Hepatic stellate cell (primary cell): Measurements from ENCODE around the gene TBC1D20.
"Not testable (repeated sequence)": the region's sequence is repeated elsewhere in the genome, so short reads cannot be mapped to it uniquely, and the experiment has no call there.

Experiments
- DNase-seq: peaks from one replicate; pipeline ENCODE4 v3.0.0; 2011; ENCODE audit warnings: low spot score

Gene TBC1D20, protein sequence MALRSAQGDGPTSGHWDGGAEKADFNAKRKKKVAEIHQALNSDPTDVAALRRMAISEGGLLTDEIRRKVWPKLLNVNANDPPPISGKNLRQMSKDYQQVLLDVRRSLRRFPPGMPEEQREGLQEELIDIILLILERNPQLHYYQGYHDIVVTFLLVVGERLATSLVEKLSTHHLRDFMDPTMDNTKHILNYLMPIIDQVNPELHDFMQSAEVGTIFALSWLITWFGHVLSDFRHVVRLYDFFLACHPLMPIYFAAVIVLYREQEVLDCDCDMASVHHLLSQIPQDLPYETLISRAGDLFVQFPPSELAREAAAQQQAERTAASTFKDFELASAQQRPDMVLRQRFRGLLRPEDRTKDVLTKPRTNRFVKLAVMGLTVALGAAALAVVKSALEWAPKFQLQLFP

DNA sequence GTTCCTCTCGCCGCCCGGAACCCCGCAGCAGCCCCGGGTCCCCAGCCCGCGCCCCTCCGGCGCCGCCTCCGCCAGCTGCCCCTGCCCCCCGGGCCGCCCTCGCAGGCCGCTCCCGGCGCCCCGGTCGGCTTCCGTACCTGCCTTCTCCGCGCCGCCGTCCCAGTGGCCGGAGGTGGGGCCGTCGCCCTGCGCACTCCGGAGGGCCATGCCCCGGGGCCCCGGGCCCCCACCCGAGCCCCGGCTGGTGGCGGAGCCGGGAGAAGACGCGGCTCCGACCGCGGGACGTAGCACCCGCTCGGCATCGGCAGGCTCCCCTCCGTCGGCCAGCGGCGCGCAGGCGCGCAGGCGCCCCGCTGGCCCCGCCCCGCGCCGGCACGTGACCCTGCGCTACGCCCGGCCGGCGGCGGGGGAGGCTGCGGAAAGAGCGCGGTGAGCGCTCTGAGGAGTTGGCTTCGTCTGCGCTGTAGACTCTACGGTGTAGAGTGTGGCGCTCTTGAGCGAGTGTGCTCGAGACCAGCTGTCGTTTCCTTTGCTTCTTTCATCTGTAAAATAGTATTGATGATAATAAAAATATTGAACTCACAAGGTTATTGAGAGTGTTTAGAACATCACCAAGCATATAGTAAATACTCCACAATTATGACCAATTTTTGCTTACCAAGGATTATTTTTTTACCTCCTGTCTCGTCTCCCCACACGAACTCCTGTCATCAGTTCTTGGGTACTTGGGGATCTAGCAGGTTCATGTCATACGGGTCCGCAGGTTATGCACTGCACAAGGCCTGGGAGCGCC, at the start of gene TBC1D20:
Gene TBC1D20 (minus strand): TSS at position 335 of the 793 bp plus-strand sequence. CDS start 128 bp downstream, at position 207.
- DNase-seq = peak; percentile 90

DNA sequence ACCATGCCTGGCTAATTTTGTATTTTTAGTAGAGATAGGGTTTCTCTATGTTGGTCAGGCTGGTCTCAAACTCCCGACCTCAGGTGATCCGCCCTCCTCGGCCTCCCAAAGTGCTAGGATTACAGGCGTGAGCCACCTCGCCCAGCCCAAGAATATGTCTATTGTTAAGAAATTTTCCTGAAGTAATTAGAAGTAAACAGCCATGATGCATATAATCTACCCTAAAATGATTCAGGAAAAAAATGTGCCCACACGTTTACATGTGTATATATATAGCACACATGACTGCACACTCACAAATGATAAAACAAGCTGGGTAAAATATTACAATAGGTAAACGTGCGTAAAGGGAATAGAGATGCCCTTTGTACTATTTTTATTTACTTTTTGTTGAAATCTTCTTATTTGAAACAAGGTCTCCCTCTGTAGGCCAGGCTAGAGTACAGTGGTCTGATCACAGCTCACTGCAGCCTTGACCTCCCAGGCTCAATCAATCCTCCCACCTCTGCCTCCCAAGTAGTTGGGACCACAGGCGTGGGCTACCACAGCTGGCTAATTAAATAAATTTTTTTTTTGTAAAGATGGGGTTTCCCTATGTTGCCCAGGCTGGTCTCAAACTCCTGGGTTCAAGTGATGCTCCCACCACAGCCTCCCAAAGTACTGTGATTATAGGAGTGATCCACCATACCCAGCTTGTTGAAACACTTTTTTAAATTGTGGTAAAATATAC, 48.2 kb upstream of the TBC1D20 start:
- not testable (repeated sequence) for DNase-seq

DNA sequence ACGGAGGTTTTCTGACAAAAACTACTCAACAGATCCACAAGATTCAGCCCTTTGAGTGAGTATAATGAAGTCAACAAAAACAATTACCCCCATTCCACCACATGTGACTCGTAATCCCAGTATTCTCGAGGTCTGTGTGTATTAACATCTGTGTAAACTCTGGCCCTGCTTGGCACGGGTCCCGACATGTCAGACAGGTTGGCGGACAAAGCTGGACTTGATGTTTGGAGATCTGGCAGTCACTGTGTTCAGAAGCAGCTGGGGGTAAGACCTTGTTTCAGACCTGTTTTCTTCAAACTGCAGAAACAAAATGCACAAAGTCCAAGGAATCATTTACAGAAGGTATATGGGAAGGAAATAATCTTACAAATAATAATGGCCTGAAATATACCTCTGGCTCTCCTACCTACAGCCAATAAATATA, 46.0 kb upstream of the TBC1D20 start:
- DNase-seq = not testable (repeated sequence)

DNA sequence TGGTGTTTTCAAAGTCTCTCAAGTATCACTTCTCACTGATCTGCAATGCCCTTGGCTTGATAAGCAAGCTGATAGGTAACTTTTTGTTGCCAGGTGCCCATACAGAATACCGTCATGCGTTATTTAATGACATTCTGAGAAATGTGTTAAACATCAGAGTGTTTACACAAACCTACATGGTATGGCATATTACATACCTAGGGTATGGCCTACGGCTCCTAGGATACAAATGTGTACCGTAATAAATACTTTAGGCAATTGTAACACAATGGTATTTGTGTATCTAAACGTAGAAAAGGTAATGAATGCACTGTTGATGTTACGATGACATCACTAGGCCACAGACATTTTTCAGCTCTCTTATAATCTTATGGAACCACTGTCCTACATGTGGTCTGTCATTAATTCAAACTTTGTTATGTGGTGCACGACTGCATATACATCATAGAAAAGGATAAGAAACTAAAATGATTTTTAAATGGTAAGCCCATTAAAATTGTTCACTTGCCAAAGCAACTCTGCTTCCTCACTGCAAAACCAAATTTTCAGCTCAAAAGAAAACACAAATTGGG, 45.5 kb upstream of the TBC1D20 start:
- DNase-seq = no peak

DNA sequence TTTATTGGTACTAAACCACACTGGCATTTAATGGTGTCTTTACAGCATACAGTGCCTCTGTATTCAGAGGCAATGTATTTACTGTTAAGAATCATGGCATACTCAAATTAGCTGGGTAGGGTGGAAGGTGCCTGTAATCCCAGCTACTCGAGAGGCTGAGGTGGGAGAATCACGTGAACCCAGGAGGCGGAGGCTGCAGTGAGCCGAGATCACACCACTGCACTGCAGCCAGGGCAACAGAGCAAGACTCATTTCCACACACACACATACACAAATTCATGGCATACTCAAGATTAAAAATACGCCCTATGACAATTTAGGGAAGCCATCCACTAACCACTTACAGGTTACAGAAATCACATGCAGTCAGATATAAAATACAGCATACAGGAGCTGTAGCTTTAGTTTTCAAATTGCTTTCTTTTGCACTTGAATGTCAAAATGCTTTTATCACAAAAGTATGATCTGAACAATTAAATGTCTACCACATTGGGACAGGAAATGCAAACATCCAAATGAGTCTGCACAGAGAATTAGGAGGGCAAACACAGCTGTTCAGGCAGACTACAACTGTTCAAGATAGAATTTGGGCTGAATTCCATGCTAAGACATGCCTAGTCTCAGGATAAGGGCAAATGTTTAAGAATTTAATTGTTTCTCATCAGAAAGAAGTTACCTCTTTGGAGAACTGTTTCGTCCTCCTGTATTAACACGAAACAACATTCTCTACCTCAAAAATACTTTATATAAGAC, 44.8 kb upstream of the TBC1D20 start:
- DNase-seq = no peak

DNA sequence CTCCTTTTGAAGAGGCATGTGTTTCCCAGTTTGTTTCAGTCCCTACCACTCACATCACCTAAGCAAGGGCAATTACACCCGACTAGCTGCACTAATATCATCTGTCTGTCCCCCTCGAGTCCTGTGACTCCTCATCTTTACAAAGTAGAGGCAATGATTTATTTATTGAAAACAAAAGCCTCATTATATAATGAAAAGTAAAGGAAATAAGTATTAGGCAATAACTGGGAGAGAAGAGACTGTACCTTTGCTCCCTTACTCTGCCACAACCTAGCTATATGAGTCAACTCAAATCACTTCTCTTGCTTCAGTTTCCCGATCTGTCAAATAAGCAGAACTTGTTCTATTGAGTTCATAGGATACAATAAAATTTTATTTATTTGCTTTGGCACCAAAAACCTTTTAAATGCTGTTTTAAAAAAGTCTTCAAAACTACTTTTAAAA, 42.3 kb upstream of the TBC1D20 start:
- no peak for DNase-seq

DNA sequence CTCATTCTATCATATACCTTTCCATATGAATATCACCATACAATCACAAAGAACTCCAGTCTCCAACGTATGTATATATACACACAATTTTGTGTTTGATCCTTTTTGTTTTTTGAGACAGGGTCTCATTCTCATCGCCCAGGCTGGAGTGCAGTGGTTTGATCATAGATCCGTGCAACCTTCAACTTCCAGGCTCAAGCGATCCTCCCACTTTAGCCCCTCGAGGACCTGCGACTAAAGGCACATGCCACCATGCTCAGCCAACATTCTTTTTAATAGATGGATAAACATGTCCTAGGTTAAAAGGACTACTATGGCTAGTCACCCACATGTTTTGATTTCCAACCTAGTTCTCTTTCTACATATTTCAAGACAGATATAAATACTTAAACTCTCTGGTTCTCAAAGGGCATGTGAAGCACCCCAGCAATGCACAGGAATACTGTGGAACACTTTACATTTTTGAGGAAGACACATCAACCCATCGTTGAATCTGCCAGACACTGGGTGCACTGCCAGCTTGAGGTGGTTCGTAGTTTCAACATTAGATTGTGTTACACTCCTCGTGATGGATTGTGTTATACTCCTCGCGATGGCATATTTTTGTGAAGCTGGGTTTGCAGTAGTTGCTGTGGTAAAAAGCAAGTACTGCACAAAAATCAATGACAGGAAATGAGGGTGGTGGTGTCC, 40.9 kb upstream of the TBC1D20 start:
- DNase-seq = no peak

DNA sequence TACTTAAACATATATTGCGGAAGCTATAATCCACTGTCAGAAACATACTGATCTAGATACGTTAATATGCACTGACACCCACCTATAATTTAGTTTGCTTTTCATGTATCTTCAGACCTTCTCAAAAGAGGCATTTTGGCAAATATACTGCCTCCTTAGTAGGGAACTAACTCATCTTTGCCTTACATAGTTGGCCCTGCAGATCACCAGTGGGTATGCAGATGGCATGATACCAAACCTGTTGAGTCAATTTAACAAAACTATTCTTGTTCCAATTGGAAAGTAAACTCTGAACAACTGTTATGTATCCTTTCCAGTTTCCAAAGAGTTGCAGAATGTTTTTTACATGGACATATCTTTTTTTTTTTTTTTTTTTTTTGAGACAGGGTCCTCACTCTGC, 35.6 kb upstream of the TBC1D20 start:
- DNase-seq = no peak

DNA sequence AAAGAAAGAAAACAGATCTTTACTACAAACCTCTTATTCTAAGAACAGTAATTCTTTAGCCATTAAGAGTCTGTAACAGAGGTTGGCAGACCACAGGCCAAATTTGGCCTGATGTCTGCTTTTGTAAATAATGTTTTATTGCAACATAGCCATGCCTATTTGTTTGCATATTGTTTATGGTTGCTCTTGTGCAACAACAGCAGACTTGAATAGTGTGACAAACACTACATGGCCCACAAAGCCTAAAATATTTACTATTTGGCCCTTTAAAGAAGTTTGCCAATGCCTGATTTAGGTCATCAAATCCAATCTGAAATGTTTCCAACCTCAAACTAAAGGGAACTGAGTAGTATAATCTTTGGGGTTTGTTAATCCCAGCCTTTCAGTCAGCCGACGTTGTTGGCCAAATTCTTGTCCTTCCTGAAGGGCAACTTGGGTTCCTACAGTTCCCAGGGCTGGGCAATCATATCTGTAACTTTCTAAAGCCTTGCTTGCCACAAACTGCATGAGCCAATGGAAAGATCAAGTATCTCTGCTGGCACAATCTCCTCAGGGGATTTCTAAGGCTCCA, 33.9 kb upstream of the TBC1D20 start:
- no peak for DNase-seq

DNA sequence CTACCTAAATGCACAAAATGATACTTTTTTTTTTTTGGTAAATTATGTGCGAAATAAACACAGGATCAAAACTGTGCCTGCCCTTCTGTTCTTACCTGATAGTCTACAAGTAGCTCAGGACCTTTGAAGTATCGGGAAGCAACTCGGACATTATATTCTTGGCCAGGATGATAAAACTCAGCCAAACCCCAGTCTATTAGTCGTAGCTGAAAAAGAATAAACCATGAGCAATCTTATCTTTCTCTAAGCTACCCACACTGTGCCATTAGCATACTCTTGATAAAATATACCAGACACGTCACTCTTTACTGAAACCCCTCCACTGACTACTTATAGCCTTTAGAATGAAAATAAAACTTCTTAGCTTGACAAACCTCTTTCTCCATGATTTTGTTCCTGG, 29.8 kb upstream of the TBC1D20 start:
- no peak for DNase-seq

DNA sequence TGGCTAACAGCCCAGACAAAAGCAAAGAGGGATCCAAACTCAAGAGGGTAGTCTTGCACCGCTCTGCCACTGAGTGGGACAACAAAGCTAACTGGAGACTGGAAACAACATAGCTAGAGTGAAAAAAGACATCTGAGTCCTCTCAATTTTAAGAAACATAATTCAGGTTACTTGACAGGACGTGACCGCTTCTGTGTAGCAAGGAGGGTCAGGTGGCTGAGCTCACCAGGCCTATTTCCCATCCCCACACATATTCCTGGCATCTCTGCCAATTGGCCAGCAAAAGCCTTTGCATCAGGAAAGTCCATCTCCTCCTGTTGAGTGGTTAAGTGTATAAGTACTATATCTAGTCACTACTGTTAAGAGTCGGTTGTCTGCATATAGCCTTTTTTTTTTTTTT, 25.3 kb upstream of the TBC1D20 start:
- no peak for DNase-seq

DNA sequence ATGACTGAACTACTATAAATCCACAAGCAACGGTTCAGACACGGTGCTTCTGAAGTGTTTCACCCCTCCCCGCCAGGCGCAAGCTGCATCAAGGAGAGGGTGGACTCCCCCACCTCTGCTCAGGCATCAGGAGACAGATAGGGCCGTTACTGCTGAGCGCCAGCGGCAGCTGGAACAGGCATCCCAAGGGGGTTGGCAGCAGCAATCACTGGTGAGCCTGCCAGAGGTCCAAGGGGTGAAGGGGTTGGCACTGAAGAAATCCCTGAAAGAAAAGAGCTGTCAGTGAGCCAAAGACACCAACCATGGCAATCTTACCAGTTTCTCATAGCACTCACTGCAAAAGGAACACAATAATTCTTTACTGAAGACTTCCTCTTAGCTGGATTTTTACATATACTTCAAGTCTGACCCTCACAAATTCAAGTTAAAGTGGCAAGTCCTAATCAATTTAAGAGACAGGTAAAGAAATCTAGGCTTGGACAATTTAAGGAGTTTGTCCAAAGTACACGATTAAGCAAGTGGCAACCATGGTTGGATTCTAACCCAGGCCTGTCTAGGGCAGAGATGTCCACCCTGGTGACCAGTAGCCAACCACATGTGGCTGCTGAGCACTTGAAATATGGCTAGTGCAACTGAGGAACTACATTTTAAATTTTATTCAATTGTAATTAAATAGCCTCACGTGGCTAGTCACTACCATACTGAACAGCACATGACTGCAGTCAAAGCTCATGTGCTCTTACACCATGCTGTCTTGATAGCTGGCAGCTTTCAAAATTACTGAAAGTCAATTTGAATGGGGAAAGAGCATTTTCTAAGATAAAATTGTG, 21.7 kb upstream of the TBC1D20 start:
- DNase-seq = no peak

DNA sequence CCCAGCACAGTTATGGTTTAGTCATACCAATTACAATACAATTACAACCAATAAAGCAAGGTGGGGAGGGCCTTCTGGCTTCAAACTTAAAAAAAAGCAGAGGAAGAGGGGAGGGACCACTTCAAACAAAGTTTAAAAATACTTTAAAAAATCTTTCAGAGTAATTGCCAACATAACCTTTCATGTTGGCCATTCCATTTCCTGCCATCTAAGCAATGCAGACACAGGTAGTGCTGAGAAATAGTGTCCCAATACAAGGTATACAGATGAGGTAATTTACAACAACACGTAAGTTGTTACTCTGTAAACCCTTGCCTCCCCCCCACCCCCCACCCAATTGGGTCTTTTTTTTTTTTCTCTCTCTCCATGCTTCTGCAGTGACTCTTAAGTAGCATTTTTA, 18.8 kb upstream of the TBC1D20 start:
- no peak for DNase-seq

DNA sequence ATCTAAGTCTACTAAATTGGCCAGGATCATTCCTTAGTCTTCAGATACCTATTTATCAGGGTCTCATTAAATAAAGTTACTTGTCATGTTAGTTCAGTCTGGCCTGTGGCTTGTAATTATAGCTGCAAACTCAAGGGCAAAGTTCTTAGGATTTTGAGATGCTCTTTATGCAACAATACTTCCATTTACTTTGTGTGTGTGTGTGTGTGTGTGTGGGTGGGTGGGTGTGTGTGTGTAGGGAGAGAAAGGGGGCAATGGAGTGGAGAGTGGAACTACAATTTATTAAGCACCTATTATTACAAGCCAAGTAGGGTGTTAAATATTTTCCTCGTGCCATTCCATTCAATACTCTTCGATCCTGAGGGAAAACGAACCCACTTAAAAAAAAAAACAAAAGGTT, 17.7 kb upstream of the TBC1D20 start:
- no peak for DNase-seq

DNA sequence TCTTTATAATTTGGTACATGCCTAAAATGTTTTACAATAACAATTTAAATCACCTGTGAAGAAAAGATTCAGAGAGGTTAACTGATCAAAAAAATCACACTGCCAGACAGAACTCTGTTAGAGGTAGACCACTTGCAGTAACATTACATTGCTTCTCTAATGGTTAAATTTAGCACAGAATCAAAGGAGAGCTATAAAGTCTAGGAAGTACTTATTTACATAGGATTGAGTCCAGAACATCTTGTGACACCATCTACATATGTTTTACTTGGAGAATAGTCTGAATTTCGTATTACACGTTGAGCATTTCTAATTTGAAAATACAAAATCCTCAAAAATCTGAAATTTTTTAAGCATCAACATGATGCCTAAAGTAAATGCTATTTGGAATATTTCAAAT, 17.2 kb upstream of the TBC1D20 start:
- no peak for DNase-seq

DNA sequence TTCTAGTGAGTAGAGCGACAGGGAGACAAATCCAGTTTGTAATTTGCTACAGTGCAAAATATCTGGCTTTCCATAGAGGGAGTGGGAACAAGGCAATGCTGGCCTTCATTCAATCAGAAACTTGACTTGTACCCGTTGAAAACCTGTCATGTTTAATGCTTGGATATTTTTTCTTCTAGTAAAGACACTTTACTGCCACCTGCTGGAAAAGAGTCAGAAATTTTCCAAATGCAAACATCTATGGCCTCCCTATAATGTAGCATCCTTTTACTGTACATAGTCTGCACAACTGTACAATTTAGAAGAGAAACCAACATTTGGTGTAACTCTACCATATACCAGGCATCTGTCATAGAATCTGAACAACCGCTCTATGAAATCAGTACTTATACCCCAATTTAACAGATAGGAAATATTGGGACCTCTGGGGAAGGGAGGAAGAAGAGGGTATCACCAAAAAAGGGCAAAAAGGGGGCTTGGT, 16.7 kb upstream of the TBC1D20 start:
- DNase-seq = peak; percentile 49

DNA sequence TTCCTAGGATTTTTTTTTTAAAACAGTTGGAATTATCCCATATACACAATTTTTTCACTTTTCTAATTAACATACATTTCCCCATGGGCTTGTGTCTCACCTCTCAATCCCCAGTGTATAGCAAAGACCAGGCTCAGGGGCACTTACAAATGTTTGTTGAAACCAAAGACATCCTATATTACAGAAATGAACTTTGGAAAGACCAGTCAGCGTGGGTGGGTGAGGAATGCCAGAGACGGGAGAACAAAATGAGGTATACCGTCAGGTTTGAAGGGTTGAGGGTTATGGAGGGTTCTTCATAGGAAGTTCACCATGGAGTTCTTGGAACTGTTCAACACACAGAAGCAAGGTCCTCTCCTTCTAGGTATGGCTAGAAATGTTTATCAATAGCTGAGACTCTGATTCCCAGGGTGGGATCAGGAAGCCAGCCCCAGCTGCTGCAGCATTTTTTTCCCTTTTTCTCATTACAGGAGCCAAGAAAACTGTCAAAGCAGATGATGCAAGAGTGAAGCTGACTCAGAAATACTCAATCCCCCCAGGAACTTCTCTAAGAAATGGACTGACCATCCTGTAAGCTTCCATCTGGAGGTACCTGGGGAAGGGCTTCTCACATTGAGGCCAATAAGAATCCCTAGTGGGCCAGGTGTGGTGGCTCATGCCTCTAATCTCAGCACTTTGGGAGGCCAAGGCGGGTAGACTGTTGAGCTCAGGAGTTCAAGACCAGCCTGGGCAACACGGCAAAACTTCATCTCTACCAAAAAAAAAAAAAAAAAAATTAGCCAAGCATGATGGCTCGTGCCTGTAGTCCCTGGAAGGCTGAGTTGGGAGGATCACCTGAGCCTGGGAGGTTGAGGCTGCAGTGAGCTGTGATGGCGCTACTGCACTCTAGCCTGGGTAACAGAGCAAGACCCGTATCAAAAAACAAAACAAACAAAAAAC, 15.9 kb upstream of the TBC1D20 start:
- no peak for DNase-seq

DNA sequence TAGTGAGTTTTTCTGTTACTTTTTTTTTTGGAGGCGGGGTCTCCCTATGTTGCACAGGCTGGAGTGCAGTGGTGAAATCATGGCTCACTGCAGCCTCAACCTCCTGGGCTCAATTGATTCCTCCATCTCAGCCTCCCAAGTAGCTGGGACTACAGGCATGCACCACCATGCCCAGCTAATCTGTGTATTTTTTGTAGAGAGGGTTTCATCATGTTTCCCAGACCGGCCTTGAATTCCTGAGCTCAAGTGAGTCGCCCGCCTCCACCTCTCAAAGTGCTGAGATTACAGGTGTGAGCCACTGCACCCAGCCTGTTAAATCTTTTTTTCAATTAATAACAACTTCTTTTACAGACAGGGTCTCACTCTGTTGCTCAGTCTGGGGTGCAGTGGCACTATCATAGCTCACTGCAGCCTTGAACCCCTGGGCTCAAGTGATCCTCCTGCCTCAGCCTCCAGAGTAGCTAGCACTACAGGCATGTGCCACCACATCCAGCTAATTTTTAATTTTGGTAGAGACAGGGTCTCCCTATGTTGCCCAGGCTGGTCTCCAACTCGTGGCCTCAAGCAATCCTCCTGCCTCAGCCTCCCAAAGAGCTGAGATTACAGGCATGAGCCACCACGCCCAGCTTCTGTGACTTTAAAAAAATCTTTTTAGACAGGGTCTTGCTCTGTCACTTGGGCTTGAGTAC, 14.4 kb upstream of the TBC1D20 start:
- DNase-seq = not testable (repeated sequence)
